ENCODE measurements around the gene C1orf216.

Gene C1orf216

GRCh38 chr1:35727434-35728040 is 8.9 kb upstream of the C1orf216 start:
- Histone ChIP-seq H3K36me3 (ENCODE audit: low read length) (no peaks in the 10 kb centered on the region), H3K27ac (ENCODE audit: low read depth, low read length) (no peak overlapping the region)

GRCh38 chr1:35726450-35727433 is 8.1 kb upstream of the C1orf216 start:
- no peak overlapping the region for H2AFZ ChIP-seq (ENCODE audit: low read depth, low read length, severe bottlenecking)
- H3K27me3 ChIP-seq (ENCODE audit: low read length): no peaks in the 10 kb centered on the region
- no peak overlapping the region for H3K27ac ChIP-seq (ENCODE audit: low read depth, low read length)
- TF ChIP-seq CTCF (IDR thresholded peaks at IDR 0.05; ENCODE audit: insufficient read depth, low read length, poor library complexity, severe bottlenecking) (peak; percentile 42), EZH2phosphoT487 (conservative IDR thresholded peaks at IDR 0.05; ENCODE audit: low read length) (no peak)
- H3K79me2 ChIP-seq (ENCODE audit: insufficient read depth, low read length): no peaks in the 10 kb centered on the region
- H3K9me3 ChIP-seq (ENCODE audit: insufficient read depth, low read length): no peaks in the 10 kb centered on the region
- no peaks in the 10 kb centered on the region for H3K36me3 ChIP-seq (ENCODE audit: low read length)
- no peaks in the 10 kb centered on the region for H4K20me1 ChIP-seq (ENCODE audit: low read depth, low read length)
- H3K9me2 ChIP-seq (replicated peaks; ENCODE audit: insufficient read depth, low read length): no peaks in the 10 kb centered on the region
- H3K9ac ChIP-seq (ENCODE audit: low read length): no peak overlapping the region
- 0 out of 2 replicates have a peak, but pooled peaks cover 4% of the 10 kb centered on the region for H3F3A ChIP-seq (ENCODE audit: insufficient read depth)
- H3K4me2 ChIP-seq (ENCODE audit: low read depth, low read length, poor library complexity, severe bottlenecking): no peak overlapping the region
- no peak overlapping the region for H3K4me3 ChIP-seq (ENCODE audit: insufficient read depth, low read length, poor library complexity, severe bottlenecking)

More at GRCh38 chr1:35727434-35728040, 8.9 kb upstream of the C1orf216 start:
- no peaks in the 10 kb centered on the region for H3K9me2 ChIP-seq (replicated peaks; ENCODE audit: insufficient read depth, low read length)
- no peak overlapping the region for H3K4me2 ChIP-seq (ENCODE audit: low read depth, low read length, poor library complexity, severe bottlenecking)
- H3K79me2 ChIP-seq (ENCODE audit: insufficient read depth, low read length): no peaks in the 10 kb centered on the region
- H3K9ac ChIP-seq (ENCODE audit: low read length): no peak overlapping the region
- no peaks in the 10 kb centered on the region for H3K9me3 ChIP-seq (ENCODE audit: insufficient read depth, low read length)
- H2AFZ ChIP-seq (ENCODE audit: low read depth, low read length, severe bottlenecking): no peak overlapping the region
- no peaks in the 10 kb centered on the region for H3K27me3 ChIP-seq (ENCODE audit: low read length)
- TF ChIP-seq CTCF (IDR thresholded peaks at IDR 0.05; ENCODE audit: insufficient read depth, low read length, poor library complexity, severe bottlenecking) (no peak), EZH2phosphoT487 (conservative IDR thresholded peaks at IDR 0.05; ENCODE audit: low read length) (no peak)
- no peak overlapping the region for H3K4me3 ChIP-seq (ENCODE audit: insufficient read depth, low read length, poor library complexity, severe bottlenecking)
- H4K20me1 ChIP-seq (ENCODE audit: low read depth, low read length): no peaks in the 10 kb centered on the region
- 0 out of 2 replicates have a peak, but pooled peaks cover 4% of the 10 kb centered on the region for H3F3A ChIP-seq (ENCODE audit: insufficient read depth)

GRCh38 chr1:35725596-35725995 is 6.9 kb upstream of the C1orf216 start:
- TF ChIP-seq EZH2phosphoT487 (conservative IDR thresholded peaks at IDR 0.05; ENCODE audit: low read length) (no peak), CTCF (IDR thresholded peaks at IDR 0.05; ENCODE audit: insufficient read depth, low read length, poor library complexity, severe bottlenecking) (no peak)
- H3K27ac ChIP-seq (ENCODE audit: low read depth, low read length): no peak overlapping the region
- H3K9me2 ChIP-seq (replicated peaks; ENCODE audit: insufficient read depth, low read length): no peaks in the 10 kb centered on the region
- 0 out of 2 replicates have a peak, but pooled peaks cover 4% of the 10 kb centered on the region for H3F3A ChIP-seq (ENCODE audit: insufficient read depth)
- H3K79me2 ChIP-seq (ENCODE audit: insufficient read depth, low read length): no peaks in the 10 kb centered on the region
- no peak overlapping the region for H2AFZ ChIP-seq (ENCODE audit: low read depth, low read length, severe bottlenecking)
- H3K4me3 ChIP-seq (ENCODE audit: insufficient read depth, low read length, poor library complexity, severe bottlenecking): no peak overlapping the region
- H3K9me3 ChIP-seq (ENCODE audit: insufficient read depth, low read length): no peaks in the 10 kb centered on the region
- H3K4me2 ChIP-seq (ENCODE audit: low read depth, low read length, poor library complexity, severe bottlenecking): no peak overlapping the region
- no peak overlapping the region for H3K9ac ChIP-seq (ENCODE audit: low read length)
- no peaks in the 10 kb centered on the region for H3K27me3 ChIP-seq (ENCODE audit: low read length)
- no peaks in the 10 kb centered on the region for H4K20me1 ChIP-seq (ENCODE audit: low read depth, low read length)
- no peaks in the 10 kb centered on the region for H3K36me3 ChIP-seq (ENCODE audit: low read length)

Measured in SU-DHL-6 (cell line).